SHP77 treated with DMSO at 0.1 percent for 48 hours (cell line): ENCODE results near the gene CAMK1D.
A peak's percentile ranks its signal among the peaks of the same experiment; 100 is the strongest.

ENCODE experiments used
- DNase-seq: peaks from one replicate; lab custom pipeline; 2025; lab: John Stamatoyannopoulos, UW

CAMK1D gene

GRCh38 chr10:12403119-12403518, 53.8 kb downstream of the CAMK1D start:
- DNase-seq, result no peak

- peak; percentile 49 for DNase-seq
These were observed 56.3 kb downstream of the CAMK1D start for GRCh38 chr10:12405342-12406320.

DNA sequence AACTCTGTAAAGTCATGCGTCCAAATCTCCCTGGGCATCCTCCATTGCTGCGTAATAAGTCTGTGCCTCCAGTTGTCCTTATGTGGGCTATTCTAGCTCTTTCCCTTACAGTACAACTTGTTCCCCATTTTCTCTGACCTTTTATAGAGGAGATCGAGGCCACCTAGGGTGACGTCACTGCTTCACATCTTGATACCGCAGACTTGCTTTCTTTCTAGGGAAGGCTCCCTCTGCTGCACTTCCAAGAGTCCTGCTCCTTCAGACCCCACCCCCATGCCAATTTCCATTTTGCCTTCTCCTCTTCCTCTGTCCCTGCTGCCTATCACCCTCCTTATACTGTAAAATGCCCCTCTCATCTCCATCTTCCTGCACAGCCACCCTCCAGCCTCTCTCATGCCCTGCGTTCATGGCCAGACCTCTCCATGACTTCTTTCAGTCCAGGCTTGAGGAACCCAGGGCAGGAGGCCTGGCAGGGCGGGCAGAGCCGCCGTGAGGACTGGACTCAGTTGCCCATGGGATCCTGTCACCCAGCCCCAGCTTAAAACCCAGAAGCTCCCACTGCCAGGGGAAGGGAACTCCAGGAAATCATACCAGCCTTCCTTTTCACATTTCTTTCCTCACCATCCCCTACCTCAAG, 57.5 kb downstream of the CAMK1D start:
- DNase-seq, result no peak

- no peak for DNase-seq
These were observed 59.1 kb downstream of the CAMK1D start for GRCh38 chr10:12408472-12408871.

GRCh38 chr10:12409161-12409560, 59.8 kb downstream of the CAMK1D start:
- no peak for DNase-seq

GRCh38 chr10:12409613-12410012, 60.3 kb downstream of the CAMK1D start:
- no peak for DNase-seq

DNA sequence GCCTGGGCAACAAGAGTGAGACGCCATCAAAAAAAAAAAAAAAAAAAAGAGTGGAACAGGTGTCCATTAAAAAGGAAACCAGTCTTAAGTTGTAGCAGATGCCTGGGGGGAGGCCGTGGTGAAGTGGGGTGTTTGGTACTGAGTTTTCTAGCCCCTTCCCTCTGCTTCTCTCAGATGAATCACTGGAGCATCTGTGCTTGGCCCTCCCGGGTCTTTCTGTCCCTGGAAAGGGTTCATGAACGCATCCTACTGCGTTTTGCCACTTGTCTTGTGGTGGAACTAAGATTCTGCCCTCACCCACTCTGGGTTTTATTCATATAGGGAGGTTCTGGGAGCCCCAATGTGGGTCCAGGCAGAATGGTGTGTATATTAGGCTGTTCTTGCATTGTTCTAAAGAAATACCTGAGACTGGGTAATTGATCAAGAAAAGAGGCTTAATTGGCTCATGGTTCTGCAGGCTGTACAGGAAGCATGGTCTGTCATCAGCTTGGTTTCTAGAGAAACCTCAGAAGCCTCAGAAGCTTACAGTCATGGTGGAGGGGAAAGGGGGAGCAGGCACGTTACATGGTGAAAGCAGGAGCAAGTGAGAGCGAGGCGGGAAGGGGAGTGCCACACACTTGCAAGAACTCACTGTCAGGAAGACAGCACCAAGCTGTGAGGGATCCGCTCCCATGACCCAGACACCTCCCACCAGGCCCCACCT, 63.5 kb downstream of the CAMK1D start:
- no peak for DNase-seq

- DNase-seq, result no peak
These were observed 64.0 kb downstream of the CAMK1D start for GRCh38 chr10:12413369-12413711.

DNA sequence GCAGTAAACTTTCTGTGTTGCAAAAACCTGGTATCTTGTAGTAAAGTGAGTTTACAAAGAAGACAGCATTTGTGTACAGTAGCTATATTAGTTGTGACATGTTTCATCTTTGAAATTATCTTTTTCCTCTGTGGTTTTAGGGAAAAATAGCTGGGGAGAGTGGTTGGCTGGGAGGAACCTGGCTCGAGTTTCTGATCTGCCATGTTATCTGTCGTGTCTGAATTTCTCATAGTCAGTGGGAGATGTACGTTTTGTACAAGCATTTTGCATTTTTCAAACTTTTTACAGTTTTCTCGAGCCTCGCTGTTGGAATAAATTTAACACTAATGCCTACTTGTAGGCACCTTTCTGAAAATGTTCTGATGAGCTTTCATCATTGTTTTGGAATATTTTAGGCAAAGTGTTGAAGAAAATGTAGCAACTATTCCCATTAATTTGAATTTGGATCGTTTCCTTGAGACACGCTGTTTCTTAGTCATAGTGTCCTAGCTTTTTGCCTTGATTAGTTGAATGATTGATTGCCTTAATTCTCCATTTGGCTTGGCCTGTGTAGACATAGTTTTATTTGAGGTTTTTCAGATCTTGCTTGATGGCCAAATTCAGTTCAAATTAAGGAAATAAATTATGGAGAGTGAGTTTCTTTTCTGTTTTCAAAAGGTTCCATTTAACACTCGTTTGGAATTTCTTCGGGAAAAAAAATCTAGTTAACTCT, 65.1 kb downstream of the CAMK1D start:
- DNase-seq, result no peak

DNA sequence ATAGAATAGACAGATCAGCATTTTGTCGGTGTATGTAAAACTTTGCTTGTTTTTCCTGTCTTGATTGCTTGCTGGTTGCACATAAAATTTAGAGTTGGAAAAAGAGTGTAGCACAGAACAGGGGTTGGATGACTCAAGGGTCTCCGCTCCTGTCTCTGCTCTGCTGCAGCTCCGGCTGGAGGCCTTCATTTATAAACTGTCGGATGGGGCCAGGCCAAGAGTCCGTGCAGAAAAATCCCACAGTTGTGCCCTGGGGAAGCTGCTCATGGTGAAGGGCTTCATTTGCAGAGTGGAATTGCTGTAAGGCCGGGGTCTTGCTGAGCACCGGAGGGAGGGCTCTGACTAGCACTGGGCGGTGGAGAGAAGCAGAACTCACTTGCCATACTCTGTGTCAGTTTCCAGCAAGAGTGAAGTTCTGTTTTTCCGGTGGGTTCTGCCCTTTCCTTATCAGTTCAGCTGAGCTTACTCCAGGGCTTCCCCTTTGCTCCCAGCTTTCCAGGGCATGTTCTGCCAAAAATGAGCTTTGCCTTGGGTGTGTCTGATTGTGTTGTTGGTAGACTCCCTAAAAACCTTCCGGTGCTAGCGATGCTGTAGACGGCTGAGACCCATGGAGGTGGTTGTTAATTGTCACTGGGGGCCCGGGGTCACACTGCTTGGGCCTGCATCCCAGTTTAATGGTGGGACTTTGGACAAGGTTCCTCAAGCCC, 67.2 kb downstream of the CAMK1D start:
- DNase-seq, result no peak

DNA sequence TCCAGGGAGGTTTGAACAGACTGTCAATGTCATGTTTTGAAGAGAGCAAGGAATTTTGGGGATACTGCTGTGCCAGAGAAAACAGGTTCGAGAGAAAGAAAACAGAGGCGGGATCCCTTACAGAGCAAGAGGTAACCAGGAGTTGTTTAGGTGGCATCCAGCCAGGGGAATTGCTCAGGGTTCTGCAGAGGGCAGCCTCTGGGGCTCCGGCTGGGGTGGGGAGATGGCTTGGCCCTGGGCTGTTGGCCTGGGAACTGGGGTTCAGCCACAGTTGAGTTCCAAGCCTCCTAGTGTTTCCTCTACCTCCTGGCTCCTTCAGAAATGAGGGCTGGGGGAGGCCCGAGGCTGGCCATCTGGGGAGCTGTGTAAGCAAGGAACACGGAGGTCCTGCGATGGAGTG, 68.0 kb downstream of the CAMK1D start:
- DNase-seq, result no peak

GRCh38 chr10:12418000-12418399, 68.7 kb downstream of the CAMK1D start:
- DNase-seq, result no peak

- DNase-seq, result no peak
These were observed 69.4 kb downstream of the CAMK1D start for GRCh38 chr10:12418725-12419261.

DNA sequence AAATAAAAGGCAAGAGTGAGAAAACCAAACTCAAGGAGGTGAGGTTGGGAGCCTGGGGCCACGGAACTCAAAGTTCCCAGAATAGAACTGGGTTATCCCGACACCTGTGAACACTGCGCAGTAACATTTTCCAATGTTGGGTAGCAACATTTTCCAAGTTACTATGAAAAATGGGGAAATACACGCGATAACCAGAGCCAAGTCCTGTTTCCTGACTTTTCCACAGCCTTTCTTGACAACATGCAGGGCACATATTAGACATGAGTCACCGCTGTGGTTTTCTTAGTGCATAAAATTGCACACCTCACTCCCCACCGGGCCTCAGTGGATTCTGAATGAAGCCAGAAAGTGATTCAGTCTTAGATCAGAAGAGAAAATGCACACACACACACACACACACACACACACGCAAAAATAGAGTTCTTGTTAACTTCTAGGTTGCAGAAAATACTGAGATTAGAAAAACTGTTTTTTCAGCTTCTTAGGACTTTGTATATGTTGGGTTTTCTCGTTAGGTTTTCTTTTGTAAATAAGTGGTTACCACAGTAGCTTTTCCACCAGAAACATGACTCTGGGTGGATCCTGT, 70.0 kb downstream of the CAMK1D start:
- no peak for DNase-seq

DNA sequence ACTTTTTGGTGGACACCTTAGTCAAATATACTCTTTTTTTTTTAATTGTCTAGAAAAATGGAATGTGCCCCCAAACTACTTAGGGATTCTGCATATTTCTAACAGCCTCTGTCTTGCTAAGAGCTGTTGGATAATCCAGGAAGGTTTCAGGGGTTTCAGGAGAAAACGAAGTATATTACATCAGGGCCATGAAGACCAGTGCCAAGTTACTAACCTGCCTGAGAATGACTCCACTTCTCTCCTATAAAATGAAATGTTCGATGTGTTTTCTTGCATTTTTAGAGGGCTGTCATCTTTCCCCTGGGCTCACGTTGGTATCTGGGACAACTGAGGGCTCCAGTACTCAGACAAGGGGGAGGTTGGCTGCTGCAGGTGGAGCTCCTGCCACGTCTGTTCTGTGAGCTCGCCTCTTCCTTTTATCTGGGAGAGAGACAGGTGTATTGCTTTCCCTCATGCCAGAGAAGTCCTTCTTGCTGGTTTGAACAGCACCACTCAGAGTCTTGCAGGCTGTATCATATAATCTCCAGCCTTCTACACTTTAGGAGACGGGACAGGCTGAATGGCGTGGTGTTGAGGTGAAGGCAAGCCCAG, 71.3 kb downstream of the CAMK1D start:
- DNase-seq, result no peak

DNA sequence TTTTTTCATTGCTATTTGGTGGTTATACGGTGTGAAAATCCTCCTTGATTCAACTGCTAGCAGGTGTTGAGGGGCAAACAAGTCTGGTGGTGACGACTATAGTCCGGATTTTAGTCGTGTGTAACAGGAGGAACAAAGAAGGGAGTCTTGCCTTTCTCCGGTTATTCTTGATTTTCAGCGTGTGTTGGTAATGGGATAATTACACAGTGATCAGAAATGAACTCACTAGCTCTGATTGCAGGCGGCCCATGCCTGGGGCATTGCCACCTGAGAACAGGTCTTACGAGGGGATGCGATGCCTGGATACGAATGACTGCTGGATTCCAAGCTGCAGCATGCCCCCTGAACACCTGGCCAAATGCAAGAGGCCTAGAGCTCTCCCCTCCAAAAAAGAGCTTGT, 72.8 kb downstream of the CAMK1D start:
- no peak for DNase-seq

DNA sequence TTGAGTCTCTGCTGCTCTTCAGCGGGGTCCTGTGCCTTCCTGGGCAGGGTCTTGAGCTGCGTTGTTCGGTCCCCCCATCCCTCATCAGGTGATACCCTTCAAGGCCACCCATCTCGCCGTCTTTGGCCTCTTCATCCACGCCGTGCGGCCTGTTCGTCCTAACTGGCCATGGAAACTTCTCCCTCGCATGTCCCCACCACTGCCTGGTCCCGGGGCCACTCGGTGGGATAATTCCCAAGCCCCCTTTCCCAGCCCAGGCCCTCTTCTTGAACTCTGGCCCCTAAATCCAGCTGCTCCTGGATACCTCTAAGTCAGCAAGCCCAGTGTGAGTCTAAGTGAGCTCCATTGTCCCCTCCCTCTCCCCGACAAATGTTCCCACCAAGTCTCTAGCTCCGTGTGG, 74.5 kb downstream of the CAMK1D start:
- no peak for DNase-seq

DNA sequence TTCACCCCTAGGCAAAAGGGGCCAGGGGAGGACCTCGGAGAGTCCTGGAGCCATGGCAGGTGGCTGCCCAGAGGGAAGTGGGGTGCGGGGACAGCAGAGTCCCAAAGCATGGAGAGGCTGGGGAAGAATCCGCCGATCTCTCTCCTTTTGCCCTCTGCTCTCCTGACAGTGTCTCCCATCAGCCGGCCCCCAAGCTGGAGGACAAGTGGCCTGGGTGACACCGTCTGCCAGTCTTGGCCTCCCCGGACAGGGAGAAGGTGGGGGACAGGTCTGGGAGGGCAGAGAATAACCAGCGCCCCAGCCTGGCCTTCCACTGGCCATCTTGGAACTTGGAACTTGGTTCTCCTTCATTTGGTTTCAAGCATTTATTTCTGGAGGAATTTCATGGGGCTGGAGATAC, 77.9 kb downstream of the CAMK1D start:
- DNase-seq, result no peak

DNA sequence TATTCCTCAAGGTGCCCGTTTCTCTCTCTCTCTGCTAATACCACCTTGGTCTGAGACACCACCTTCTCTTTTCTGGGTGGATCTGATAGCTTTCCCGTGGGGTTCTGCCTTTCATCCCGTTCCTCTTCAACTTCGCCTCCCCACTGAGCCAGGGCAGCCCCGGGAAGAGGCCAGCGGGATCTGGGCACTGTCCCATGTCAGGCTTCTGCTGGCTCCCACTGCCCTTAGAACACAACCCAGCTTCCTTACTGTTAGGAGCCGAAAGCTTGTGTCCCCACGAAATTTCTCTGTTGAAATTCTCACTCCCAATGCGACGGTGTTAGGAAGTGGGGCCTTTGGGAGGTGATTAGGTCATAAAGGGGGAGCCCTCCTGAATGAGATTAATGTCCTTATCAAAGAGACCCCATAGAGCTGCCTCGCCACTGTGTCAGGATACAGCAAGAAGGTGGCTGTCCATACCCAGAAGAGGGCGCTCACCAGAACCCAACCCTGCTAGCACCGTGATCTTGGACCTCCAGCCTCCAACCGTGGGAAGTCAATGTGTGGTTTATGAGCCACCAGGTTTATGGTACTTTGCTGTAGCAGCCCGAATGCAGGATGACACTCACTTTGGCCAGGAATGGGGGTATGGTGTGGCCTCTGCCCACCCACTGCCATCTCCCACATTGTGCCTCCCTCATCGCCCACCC, 79.2 kb downstream of the CAMK1D start:
- DNase-seq, result no peak

GRCh38 chr10:12430406-12430982, 81.1 kb downstream of the CAMK1D start:
- DNase-seq, result no peak
